GM19193 (cell line): ENCODE data around the gene VAMP4.

Source experiments
- POLR2A ChIP-seq: IDR thresholded peaks from 4 replicates; pipeline ENCODE4 v1.6.1; 2011; ENCODE audit not compliant: insufficient read depth, insufficient read length; ENCODE audit errors: extremely low read depth

VAMP4 gene

DNA sequence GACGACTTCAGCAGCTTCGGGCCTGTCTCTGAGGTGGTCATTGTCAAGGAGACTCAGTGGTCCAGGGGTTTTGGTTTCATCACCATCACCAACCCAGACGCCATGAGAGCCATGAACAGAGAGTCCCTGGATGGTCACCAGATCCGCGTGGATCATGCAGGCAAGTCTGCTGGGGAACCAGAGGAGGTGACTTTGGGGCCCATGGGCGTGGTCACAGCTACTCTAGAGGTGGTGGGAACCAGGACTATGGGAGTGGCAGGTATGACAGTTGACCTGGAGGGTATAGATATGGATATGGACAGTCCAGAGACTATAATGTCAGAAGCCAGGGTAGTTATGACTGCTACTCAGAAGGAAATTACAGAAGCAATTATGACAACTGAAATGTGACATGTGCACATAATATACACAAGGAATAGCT is 20.3 kb upstream of the VAMP4 start:
- no peak for TF ChIP-seq POLR2A

DNA sequence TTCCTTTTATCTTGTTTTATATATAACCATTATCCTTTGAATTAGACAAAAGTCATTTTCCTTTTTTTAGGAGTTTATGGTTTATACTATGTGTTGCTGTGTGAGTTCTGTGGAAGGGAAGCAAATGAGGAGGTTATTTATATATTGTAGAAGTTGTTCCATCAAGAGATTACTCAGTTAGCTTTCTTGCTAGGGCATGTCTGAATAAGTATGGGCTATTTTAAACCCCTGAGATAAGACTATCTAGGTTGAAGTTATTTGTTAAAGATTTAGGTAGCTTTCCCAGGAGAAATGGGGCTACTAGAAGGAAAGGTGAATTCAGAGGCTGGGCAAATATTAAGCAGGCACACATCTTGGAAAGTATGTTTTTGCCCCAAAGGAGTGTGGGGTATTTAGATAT is 16.1 kb upstream of the VAMP4 start:
- TF ChIP-seq POLR2A: no peak

DNA sequence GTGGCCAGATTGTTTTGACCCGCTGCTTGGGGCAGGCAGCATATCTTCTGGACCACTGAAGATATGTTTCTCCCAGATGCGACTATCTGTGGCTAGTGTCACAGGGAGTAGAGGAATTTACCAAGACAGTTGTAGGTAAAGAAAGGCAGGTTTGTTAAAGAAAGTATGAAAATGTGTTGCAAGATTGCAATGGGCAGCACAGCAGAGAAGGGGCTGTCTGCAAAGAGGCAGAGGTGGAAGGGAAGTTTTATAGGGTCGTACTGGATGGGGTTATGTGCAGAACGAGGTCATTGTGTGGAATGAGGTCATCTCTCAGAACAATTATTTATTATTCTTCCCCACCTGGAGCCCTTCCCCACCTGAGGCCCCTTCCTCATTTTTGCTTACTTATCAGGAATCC is 15.0 kb upstream of the VAMP4 start:
- TF ChIP-seq POLR2A: no peak

DNA sequence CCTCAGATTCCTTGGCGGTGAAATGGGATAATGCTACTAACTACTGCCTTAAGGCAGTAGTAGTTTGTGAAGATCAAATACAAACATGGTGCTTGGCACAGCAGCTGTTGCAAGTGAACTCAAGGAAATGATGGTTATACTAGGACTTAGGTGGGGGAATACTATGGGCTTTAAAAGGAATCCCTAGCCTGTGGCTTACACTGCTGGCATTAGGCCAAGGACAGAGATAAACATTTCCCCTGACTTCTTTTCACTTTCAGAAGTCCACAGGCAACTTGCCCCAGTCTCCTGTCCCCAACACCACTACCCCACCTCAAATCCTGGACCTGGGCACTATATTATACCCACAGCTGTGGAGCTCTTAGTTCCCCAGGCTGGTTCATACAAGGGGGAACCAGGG is 13.1 kb upstream of the VAMP4 start:
- TF ChIP-seq POLR2A: no peak

DNA sequence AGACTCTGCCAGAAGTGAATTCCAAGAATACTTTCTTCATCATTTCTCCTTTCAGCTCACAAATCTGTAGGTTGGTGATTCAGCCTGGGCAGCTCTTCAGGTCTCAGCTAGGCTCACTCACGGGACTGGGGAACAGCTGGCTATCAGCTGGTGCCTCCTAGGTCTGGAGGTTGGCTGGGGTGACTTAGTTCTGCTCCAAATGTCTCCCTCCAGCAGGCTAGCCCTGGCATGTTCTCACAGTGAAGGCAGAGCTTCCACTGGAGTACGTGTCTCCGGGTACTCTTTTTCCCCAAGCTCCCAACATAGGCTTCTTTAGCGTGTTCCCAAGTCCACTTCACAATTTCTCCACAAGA is 12.5 kb upstream of the VAMP4 start:
- no peak for TF ChIP-seq POLR2A

DNA sequence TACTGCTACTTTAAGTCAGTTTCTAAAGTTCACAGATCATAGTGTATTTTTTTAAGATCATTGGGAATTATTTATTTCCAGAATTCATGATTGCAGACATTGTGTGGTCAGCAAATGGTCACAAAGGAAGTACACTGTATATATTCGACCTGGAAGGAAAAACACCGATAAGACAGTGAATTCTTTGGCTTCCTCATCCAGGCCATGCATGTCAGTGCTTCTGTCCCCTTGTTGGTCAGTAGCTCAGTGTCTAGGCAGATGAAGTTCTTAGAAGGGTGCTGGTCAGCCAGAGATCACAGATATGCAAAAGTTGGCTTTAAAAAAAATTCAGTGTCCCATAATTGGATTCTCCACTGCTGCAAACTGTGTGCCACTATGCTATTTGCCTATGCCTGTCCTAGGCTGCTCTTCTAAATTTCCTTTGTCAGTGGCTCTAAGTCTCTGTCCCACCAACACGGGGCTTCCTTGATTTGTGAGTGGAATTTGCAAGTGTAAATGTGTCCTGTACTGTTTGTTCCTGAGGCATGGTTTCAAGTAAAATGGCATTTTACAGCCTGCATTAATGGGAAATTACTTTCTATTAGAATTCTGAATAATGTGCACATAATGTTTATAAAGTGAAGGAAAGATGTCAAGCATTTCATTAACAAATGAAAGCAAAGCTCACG is 12.0 kb upstream of the VAMP4 start:
- no peak for TF ChIP-seq POLR2A

DNA sequence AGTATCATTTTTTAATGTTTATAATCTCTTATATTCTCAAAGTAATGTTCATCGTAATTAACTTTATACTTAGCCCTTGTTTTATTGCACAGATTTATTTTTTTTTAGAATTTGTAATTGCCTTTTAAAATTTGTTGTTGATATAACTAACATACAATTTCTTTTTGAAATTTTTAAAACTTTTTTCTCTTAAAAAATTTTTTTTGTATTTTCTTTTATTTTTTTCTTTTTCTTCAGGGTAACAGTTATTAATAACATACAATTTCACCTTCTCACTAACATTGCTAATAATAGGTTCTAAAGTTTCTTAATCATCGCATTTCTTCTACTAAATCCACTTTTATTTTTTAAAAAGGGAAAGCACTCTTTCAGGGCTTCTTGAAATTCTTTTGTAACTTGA is 11.3 kb upstream of the VAMP4 start:
- TF ChIP-seq POLR2A: no peak

DNA sequence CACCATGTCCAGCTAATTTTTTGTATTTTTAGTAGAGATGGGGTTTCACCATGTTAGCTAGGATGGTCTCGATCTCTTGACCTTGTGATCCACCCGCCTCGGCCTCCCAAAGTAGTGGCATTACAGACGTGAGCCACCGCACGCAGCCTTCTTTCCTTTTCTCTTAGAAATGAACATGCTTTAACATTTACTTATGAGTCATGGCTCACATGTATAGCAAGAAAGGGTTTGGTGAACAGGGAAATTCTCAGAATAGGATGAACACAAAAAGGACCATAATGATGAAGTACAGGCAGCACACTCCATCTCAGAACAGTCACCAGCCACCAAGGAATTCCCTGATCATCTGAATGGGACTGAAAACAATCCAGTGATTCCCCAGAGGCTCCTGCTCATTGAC is 9.4 kb upstream of the VAMP4 start:
- TF ChIP-seq POLR2A: no peak

DNA sequence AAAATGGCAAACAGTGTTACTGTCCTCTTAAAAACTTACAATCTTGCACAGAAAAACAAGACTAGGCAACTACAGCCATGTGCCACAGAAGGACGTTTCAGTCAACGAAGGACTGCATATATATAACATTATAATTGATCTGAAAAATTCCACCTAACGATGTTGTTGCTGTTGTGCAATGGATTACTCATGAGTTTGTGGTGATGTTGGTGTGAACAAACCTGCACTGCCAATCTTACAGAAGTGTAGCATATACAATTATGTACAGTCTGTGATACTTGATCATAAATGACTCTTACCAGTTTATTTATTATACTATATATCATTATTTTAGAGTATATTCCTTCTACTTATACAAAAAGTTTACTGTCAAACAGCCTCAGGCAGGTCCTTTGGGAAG is 6.8 kb upstream of the VAMP4 start:
- TF ChIP-seq POLR2A: no peak

DNA sequence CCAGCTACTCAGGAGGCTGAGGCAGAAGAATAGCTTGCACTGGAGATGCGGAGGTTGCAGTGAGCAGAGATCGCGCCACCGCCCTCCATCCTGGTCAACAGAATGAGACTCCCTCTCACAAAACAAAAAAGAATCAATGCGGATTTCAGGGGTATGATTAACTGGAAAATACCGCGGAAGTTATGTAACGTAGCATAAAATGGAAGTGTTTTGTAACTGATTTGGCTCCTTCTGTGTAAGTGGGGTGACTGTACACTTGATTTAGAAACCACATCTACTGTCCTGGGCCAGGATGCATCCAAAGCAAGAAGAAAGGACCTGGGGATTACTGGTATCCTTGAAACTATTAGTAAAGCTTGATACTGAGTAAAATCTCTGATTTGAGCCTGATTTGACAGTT is 3.1 kb upstream of the VAMP4 start:
- TF ChIP-seq POLR2A: no peak

DNA sequence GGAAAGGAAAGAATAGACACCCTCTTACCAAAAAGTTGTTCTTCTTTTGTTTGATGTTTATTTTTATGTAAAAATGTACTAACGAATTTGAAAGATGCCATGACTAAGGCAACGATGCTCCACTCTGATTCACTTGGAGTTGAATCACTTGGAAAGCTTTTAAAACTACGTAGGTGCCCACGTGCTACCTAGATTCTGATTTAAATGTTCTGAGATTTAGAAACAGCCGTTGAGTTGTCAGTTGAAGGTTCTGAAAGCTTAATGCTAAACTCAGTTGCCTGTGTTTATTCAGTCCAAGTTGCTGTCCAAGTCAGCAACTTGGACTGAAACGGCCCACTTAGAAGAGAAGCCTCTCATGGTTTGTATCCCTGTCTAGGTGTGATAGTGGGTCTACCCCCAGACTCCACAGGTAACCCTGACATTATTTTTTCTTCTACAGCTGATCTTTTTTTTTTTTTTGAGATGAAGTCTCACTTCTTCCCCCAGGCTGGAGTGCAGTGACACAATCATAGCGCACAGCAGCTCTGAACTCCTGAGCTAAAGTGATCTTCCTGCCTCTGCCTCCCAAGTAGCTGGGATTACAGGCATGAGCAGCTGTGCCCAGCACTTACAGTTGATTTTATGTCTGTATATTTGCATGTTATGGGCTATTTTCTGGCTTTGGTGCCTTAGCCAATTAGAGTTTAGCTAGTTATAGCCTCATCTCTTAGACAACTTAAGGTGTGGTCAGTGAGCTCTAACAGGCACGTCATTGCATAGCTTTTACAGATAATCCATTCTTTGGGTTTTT is 1.4 kb upstream of the VAMP4 start:
- no peak for TF ChIP-seq POLR2A

DNA sequence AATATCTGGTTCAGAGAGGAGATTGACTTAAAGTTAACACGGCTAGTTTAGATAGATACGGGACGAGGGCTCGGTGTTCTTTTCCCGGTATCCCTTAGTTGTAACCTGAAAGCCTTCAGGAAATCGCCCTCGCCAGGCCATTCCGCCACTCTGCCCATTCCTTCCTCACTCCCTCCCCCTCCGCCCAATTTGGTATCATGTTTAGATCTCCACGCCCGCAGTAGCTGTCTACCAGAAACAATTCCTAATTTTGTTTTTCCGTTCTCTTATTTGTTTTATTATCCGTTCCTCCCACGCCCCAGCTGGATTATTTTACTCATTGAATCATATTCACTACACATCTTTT is 685 bp upstream of the VAMP4 start:
- TF ChIP-seq POLR2A: no peak

DNA sequence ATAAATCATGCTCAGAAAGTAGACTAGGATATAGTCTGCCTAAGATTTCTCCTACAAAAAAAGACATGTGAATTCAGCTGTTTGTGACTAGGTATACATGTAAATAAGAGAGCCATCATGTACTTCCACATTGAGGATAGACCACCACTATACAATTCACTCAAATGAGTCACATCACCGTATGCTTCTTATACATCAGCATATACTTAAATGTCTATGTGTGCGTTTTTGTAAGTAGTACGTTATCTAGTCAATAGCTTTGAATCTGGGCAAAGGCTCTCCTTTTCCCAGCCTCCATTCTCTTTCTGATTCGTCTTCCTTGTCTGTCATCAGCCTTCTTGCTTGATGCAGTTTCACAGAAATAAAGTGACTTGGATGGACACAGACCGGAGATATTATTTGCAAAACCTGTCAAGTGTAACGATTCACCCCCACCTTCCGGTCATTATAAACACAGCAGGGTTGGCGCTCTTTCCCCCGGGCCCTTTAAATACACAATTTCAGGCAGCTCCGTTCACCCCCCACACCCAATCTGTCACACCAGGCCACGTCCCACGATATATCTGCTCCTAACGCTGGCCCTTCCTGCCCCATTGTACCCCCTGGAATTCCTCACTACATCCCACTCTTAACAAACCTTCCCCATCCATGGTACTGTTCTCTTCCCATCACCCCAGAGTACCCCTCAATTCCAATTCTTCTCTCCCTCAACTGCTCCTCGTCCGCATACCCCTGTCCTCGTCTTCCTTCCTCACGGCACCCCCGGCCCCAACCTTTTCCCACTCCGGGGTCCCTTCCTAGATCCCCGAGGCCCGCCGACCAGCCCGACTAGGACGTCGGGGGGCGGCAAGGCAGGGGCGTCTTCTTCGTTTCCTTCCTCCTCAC is 636 bp downstream of the VAMP4 start:
- TF ChIP-seq POLR2A: no peak

DNA sequence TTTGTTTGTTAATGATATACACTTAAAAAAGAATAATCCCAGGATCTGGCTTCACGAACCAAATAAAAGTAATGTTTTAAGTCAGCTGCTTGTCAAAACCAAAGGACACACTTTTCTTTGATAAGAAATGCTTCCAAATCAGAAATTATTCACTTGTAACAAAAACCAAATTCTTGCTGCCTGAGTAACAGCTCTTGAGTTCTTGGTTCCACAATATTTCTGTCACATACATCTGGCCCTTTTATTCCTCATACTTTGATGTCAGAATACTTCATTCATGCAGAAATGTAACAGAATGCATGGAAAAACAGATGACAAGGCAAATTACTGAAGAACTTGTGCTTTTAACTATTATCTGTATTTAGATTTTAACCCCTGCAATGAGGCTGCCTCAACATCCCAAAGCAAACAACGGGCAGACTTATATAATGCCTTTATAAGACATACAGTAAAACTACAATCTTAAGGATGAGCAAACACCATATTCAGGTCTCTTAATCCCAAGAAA is 1.5 kb downstream of the VAMP4 start:
- TF ChIP-seq POLR2A: no peak

DNA sequence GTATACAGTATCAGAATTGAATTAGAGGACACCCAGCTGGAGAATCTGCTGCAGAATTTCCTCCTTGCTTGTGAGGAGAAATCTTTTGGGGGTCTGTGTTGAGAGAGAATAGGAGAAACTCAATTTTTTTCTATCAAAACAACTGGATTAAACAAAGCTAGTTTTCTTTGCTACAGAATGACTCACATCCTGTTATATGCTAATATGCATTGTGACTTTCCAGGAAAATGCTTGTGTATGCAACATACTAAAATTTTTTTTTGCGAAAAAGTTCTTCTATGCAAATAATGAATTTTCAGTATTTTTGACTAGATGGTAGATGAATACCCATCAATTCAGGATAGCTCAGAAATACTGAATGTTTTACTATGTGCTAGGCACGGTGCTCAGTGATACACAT is 2.2 kb downstream of the VAMP4 start:
- TF ChIP-seq POLR2A: no peak

DNA sequence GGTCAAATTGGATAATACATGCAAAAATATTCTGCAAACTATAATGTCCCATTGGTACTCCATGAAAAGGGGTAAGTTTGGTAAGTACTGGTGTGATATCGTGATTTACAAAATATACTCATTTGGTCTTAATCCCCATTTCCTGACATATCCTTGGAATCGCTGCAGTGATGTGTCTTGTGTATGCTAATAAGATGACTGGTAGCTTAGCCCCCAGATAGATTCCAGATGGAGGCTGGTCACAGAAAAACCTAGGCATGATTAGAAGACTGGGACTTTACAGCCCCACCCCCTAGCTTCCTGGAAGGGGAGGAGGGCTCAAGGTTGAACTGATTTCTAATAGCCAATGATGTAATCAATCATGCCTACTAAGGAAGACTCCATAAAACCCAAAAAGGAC is 3.0 kb downstream of the VAMP4 start:
- TF ChIP-seq POLR2A: no peak

DNA sequence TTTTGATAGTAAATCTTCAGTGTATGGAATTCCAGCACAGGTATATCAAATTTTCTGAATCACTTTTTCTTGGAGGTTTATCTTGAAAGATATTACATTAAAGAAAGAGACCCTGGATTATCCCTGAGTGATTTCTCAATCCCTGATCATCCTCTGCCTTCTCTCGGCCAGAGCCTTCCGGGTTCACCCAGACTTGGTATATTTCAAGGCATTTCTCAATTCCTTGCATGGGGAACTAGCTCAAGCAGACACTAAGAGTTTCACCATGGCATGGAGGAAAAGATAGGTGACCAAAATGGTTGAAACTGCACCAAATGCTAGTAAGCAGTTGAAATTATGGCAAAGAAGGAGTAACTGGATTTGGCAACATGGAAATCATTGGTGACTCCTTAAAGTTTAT is 5.7 kb downstream of the VAMP4 start:
- TF ChIP-seq POLR2A: no peak

DNA sequence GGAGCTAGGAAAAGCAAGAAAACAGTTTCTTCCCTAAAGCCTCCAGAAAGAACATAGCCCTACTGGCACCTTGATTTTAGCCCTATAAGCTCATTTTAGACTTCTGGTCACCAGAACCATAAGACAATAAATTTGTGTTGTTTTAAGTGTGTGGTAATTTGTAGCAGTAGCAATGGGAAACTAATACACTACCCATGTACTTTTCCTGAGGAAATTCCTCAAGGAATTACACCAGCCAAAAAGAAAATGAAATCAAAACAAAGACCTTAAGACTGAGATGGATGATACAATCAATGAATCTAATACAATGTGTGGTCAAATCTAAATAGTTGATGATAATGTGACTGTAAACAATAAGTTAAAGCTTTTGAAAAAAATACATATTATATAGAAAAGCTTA is 11.8 kb downstream of the VAMP4 start:
- TF ChIP-seq POLR2A: no peak
